ENCODE data around the gene TANC1. TPM values are rescaled to one million over a fixed set of nuclear protein-coding genes. Genes with fewer than 3 reads are reported as not detected.

The TANC1 gene
- total RNA-seq, 1 experiment from 2014 or later: 12.6 TPM

DNA sequence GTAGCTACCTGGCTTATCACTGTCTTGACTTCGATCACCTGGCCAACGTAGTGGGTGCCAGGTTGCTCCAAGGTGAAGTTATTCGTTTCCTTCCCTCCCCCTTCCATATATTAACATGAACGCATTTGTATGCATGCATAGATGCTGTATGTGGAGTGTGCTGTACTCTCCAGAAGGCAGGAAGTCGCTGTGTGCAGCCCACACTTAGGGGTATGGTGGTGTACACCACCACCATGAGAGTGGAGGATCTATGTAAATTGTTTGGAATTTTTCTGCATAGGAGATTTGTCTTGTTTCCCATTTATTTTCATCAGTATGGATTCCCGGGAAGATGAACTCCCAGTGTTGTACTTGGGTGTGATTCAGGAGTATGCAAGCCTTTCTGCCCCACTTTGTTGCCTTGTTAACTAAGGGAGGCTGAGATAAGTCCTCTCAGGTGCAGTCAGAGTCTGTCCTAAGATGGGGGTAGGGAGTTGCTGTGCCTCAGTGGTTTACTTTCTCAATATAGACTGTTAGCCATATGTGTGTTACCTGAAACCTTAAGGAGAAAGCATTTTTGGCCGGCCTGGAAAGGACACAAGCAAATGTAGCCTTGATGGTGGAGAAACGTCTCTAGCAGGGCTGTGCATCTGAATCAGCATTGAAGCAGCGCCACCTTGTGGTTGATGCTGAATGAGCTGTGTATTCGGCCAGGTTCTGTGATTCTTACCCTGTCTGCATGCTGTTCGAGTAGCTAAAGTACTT lies 149.8 kb downstream of the TANC1 start:
- peak; percentile 85 for DNase-seq (ENCODE audit: low spot score)

DNA sequence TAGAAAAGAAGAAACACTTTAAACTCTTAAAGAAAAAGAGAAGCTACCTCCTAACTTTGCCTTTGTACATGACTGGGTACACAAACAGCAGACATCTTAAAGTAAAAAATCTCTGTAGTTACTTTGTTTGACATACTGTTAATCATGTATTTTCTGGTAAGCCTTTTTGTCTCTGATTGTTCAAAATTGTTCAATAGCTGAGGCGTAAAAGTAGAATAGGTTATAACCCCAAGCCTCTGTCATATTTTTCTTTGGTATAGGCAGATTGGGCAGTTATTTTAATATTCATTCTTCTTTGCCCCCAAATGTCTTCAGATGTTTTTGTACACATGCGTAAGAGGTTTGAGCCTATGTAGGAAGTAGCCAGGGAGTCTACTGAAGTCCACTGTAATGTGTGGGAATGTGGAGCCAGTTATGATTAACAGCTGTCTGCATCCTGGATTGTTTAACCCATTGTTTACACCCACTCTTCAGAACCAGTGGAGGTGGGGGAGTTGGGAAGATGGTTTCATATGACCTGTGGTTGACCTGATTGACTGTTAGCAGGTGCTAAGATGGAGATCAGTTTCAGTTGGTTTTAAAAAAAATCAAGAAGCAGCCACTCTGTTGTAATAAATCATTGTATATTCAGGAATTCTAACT lies 150.5 kb downstream of the TANC1 start:
- DNase-seq (ENCODE audit: low spot score): no peak

DNA sequence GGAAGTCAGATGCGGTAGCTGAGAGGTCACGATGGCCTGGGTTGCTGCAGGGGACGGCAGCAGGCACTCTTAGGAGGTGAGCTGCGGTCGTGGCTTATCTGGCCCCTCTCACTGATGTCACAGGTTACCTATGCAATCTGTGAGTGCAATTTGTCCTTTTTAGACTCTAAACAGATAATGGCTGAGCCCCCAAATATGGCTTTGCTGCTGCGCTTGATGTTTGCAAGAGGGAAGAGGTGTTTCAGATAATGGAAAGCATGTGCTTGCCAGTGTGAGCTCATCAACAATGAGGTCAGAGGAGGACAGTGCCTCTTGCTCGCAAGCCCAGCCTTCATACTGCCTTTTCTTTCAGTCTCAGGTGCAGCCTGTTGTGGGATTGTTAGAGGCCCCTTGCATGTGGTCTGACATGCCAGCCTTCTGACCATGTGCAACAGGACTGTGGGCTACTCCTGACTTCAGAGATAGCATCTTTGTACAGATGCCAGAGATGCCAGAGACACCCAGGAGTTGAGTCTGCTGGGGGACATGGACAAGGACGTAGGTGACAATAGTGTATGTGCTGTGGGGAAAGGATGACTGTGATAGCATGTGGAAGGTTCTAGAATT lies 151.3 kb downstream of the TANC1 start:
- no peak for DNase-seq (ENCODE audit: low spot score)

DNA sequence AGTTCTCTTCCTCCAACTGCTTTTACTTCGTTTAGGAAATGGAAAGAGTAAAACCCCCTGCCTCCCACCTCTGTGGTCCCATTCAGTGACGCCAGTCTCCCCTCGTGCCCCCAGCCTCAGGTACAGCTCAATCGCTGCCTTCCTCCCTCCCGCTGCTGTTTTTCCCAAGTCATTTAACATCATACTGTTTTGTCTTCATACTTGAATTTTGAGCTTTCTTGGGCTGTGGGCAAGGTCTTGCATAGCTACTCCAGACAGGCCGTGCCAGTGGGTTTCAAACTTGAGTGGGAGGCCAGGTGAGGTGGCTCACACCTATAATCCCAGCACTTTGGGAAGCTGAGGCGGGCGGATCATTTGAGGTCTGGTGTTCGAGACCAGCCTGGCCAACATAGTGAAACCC lies 155.3 kb downstream of the TANC1 start:
- DNase-seq (ENCODE audit: low spot score): no peak

DNA sequence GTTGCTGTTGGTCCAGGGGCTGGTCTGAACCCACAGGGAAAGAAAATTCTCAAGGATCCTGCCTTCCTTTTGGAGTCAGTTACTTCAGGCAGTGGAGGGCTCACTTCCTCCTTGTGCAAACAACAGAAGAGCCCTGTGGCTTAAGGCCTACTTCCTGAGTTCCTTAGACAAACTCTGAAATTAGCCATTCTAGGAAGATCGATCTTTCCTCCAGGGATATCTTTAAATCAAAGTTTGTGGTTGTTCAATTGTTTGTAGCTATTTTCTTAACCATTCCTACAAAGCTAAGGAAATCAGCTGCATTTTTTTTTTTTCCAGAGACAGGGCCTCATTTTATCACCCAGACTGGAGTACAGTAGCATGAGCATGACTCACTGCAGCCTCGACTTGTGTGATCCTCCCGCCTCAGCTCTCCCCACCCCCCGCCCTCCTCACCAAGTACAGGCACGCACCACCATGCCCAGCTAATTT lies 156.0 kb downstream of the TANC1 start:
- peak; percentile 79 for DNase-seq (ENCODE audit: low spot score)

DNA sequence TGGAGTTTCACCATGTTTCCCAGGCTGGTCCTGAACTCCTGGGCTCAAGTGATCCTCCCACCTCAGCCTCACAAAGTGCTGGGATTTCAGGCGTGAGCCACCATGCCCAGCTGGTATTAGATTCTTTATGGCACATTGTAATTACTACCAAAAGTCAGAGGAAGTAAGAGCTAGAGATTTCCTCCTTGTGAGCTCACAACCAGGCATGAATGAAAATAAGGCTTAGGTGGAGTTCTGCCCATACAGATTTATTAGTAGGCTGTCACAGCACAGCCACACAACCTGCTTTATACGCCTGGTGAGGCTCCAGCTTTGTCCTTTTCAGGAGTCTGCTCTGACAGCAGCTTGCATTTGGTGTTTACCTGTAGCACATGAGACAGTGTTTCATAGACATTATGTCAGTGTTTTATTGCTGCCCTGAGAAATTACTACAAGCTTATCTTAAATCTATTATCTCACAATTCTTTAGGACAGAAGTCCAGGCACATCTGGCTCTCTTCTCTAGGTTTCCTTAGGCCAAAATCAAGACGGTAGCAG lies 156.6 kb downstream of the TANC1 start:
- DNase-seq (ENCODE audit: low spot score): peak; percentile 39

DNA sequence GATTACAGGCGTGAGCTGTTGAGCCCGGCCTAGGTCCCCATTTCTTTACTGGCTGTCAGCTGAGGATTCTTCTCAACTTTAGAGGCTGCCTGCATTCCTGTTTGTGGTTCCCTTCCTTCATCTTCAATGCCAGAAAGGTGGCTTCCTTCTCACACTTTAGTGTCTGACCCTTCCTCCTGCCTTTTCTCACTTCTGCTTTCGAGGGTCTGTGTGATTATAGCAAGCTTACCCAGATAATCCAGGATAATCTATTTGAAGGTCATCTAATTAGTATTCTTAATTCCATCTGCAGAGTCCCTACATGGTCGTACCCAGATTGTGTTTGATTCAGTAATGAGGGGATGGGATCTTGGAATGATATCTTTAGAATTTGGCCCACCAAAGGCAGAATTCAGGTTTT lies 157.4 kb downstream of the TANC1 start:
- no peak for DNase-seq (ENCODE audit: low spot score)

DNA sequence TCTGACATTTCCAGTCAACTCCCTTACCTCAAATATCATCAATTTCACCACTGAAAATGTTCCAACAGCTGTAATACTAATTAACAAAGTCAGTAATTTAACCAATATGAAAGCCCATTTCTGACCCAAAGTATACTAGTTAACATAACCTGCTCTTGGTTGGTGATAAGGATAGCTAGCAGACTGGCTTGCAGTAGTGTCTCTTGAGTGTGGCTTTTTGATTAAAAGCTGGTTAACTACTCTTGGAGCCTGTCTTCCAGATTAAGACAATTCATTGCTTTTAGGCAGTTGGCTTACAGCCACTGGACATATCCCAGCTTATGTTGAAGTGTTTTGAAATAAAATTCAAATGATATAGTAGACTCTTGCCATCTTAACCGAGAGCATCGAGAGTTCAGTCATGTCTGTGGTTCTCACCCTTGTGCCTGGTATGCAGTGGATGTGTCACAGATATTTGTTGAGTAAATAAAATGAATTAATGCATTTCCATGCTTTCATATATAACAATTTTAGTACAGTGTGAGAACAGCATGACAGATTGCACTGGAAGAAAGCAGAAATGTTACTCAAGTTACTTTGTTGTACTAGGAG lies 158.1 kb downstream of the TANC1 start:
- DNase-seq (ENCODE audit: low spot score): no peak

DNA sequence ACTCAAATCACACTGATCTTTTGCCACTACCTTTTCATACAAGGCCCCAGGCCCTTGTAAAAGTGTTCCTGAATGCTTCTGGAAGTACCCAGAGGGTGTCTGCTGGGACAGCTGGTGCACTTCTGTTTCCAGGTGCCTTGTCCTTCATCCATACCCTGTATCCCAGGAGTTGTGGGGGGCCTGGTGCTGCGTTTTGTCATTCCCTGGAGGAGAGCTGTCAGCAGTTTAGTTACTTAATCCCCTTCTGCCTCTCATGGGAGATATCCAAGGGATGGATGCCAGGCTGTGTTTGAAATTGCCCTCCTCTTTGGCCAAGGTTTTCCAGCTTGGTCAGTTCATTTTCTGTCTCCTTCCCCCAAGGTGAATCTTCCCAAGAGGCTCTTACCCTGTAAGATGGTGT lies 159.8 kb downstream of the TANC1 start:
- no peak for DNase-seq (ENCODE audit: low spot score)

DNA sequence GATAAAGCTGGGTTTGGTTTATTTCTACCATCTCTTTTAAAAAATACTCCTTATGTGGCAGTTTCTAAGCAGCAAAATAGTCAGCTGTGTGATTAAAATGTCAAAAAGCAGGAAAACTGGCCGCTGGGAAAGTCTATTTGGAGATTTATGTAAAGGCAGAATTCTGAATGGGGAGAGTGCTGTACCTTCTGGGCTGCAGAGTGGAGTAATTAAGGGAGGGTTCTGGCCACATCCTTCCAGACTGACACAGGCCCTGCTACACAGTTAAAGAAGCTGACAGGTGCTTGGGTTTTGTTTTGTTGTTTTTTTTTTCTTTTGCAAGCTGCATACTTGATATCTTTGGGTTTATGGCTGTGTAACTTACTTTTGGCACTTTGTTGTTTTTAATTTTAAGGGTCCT lies 160.8 kb downstream of the TANC1 start:
- no peak for DNase-seq (ENCODE audit: low spot score)

DNA sequence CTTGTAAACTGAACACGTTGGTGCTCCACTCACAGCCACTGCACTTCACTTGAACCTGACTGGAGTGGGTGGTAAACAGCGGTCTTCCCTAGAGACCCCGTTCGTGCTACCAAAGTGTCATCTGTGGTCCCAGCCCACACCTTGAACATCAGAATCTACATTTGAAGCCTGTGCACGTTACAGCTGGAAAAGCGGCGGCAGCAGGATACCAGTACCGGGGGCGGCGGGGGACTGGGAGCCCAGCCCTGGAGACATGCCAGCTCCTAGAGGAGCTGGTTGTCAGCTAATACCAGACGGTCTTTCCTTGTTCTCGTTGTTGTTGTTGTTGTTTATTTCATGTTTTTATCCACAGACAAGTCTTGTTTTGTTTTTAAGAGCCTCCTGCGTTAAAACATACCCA lies 161.4 kb downstream of the TANC1 start:
- DNase-seq (ENCODE audit: low spot score): no peak

DNA sequence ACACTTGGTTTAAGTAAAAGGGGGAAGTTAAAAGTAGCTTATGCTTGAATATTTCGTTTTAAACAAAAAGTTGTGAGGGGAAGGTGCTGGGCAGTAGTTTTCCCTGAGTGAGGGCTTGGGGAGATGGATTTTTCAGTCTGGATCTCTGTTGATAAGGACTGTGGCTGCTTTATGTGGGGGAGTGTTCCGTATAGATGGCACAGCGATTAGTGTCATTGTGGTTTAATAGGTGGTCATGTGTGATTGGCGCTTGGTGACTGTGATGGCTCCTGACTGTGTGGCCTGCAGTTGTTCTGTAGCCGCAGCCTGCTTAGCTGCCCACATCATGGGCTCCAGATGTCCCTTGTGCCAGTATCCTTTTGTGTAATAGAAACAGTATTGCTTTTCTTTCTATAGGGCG lies 161.9 kb downstream of the TANC1 start:
- DNase-seq (ENCODE audit: low spot score): no peak

DNA sequence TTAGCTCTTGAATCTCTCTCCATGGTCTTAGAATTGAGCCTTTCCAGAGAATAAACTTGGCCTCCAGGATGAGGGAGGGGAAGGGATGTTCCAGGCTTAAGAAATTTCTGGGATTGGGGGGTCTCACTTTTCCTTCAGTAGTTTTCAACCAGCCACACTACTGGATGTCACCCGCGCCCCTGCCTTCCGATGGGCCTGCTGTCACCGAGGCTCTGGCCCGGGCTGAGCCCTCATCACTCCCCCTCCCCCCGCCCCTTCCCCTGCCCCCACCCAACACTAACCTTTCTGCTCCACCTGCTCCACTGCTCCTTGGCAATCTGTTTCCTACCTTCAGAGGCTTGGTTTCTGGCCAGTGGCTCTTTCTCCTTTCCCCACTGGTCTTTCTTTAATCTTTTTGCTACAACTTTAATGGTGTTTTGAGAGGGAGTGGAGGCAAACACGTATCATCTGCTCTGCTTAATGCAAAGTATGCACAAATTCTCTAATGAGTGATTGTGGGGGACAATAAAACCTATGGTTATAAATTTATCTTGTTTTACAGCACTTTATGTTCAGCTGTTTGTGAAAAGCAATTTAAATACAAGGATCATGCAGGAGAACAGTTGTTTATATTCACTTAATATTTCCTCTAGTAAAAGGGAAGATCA lies 162.9 kb downstream of the TANC1 start:
- no peak for DNase-seq (ENCODE audit: low spot score)

DNA sequence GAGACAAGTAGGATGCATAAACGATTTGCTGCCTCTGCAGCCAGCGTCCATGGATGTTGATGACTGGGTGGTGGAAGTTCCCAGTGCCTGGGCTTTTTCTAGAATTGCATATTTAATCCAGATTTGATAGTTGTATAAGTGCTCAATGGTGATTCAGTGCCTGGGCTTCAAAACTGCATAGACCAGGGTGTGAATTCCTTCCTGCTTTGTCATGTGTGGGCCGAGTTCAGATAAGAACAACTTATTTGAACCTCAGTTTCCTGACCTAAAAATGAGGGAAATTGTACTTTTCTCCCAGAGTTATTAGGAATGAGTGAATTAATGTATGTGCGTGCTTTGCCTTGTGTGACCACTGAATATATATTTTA lies 163.5 kb downstream of the TANC1 start:
- peak; percentile 66 for DNase-seq (ENCODE audit: low spot score)

DNA sequence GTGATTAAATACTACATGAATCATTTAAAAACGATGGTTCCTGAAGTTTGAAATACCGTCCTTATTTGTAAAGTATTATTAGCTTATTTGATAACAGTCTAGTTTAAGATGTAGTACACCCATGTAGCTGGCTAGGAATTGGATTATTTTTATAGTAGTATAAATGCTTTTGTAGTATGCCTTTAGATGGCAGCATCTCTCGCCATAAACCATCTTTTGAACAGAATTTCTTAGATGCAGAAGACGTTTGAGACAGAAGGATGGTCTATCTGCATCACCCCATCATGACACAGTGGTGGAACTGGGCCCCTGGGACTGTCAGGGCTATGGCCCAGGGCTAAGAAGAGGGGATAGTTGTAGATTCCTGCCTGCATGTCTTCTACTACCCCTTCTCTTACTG lies 165.4 kb downstream of the TANC1 start:
- DNase-seq (ENCODE audit: low spot score): no peak

DNA sequence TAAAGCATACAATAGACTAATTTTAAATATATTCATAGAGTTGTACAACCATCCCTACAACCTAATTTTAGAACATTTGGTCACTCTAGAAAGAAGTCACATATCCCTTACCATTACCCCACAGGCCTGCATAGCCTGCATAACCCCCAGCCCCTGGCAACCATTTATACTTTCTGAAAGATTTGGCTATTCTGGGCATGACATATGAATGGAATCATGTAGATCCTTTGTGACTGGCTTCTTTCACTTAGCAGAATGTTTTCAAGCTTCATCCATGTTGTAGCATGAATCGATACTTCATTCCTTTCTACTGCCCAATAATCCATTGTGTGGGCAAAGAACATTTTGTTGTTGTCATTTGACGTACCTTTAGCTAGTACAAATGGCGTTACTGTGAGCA lies 166.5 kb downstream of the TANC1 start:
- DNase-seq (ENCODE audit: low spot score): no peak

DNA sequence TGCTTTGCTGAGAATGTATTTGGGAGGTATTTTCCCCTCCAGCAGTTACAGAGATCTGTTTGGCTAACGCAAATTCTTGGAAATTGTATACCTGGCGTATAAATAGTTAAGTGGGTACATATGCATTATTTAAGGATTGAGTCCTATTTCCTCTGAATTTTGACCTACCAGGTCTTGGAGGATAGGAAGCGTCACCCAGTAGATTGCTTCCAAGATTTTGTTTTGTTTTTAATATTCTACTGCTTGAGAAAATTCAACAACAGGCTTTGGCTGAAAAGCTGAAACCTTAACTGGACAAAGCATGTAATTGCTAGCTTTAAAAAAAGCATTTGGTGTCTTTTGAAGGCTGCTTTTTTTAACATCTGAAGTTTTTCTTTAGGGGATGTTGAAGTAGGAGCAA lies 168.0 kb downstream of the TANC1 start:
- DNase-seq (ENCODE audit: low spot score): no peak

DNA sequence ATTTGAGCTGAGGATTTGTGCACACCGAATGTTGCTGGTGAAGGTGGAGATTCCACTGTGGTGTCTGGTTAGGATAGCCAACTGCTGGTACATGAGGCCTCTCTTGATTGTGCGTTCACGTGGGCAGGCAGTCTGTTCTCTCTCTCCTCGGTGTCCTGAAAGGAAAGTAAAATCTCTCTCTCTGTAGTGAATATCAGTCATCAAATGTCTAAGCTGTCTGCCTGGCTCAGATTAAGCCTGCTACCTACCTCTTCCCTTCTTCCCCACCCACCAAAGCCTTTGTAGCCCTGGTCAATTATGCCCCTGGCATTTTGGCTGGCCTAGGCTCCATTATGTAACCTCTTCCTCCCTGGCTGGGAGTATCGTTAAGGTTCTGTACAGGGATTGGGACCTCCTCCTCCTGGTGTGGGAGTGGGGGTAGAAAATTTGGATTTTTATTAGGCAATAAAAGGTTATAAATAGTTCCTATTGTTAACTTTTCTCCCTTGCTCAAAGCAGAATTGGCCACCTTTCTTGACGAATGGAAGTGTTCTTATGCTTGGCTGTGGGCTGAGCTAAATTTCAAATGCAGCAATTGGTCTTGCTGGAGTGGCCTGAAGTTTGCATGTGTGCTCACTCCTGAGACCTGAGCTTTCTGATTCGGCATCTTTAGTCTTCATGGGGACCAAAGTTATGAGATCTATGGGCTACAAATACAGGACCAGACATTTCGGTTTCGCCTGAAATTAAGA lies 169.2 kb downstream of the TANC1 start:
- no peak for DNase-seq (ENCODE audit: low spot score)

DNA sequence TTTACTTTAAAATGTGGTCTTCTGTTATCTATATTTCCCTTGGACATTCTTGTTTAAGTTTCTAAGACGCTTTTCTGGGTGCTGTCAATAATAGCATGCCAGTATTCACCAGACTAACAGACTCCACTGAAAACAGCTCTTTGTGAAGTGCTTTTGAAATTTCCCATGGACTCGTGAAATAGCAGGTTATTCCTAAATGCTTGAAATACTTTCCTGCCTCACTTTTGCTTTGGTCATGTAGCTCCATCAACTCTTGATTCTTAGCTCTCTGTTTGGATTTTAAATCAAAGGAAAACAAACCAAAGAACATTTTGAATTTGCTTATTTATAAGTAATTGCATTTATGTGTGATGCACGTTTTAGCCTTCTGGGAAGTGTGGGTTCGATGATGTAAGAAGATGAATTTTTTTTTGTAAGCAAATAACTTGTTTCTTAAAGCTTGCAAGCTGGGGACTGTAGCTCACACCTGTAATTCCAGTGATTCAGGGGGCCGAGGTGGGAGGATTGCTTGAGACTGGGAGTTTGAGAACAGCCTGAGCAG lies 170.3 kb downstream of the TANC1 start:
- DNase-seq (ENCODE audit: low spot score): no peak

DNA sequence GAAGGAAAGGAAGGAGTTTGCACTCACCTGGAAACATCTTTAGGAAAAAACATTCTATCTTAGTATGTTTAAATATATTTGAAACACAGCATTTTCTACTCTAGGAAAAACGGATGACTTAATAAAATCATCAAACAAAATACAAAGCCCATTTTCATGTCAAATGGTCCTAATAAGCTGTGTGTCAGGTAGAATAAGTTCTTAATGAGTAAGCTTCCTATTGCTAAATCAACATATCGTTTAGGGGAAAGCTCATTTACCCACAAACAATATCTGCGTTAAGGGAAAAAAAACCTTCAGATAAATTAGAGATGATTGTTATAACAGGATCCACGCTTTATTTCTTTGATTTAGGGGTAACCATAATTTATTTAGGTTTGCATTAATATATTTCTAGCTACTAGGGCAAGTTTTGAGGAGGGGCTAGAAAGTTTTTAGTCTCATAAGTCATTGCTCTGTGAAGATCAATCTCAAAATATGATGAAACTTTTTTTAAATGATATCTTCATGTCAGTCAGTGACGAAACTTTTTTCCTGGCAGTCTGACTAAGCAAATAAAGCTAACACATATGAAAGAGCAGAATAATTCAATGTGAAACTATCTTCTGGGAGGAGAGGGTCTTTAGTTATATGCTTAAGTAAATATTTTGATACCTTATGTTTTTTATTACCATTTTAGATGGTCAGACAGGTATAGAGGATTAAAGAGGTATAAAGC lies 170.9 kb downstream of the TANC1 start:
- no peak for DNase-seq (ENCODE audit: low spot score)

Measured in A172 (cell line).